Measurements from ENCODE around the gene IFNAR2.

Gene IFNAR2

GRCh38 chr21:33255404-33255803, 25.7 kb downstream of the IFNAR2 start:
- no peaks in the 10 kb centered on the region for H3K9me3 ChIP-seq (replicated peaks; ENCODE audit: insufficient read depth, low read length)
- no peak overlapping the region for H3K27ac ChIP-seq (ENCODE audit: low read length)
- H3K36me3 ChIP-seq (replicated peaks; ENCODE audit: insufficient read depth, low read length) = peaks cover 48% of the 10 kb centered on the region
- no peak for TF ChIP-seq CTCF (IDR thresholded peaks at IDR 0.05; ENCODE audit: low read length)
- TF ChIP-seq EZH2phosphoT487 (IDR thresholded peaks at IDR 0.05; ENCODE audit: low read length) = no peak
- TF ChIP-seq EZH2 (optimal IDR thresholded peaks at IDR 0.05; ENCODE audit: low read depth, low read length) = no peak
- H3K79me2 ChIP-seq (ENCODE audit: low read length) = peaks cover 47% of the 10 kb centered on the region
- peak; percentile 1 for DNase-seq
- H3K9me2 ChIP-seq (replicated peaks; ENCODE audit: insufficient read depth, low read length) = no peaks in the 10 kb centered on the region
- H2AFZ ChIP-seq (ENCODE audit: low read length) = no peak overlapping the region
- H3K4me2 ChIP-seq (ENCODE audit: low read depth, low read length) = no peak overlapping the region
- no peak overlapping the region for H3K9ac ChIP-seq (ENCODE audit: low read length)
- no peaks in the 10 kb centered on the region; the same call in 1 of the 2 replicates for H3K4me1 ChIP-seq (ENCODE audit: low read length)
- H3F3A ChIP-seq (ENCODE audit: insufficient read depth, low read length) = peaks cover 3% of the 10 kb centered on the region; the same call in 1 of the 2 replicates
- H3K4me3 ChIP-seq (ENCODE audit: low read length) = no peak overlapping the region
- H3K27me3 ChIP-seq (replicated peaks; ENCODE audit: insufficient read depth, low read length) = no peaks in the 10 kb centered on the region
- no peaks in the 10 kb centered on the region for H4K20me1 ChIP-seq (ENCODE audit: insufficient read depth, low read length)

- DNase-seq = no peak
- no peak overlapping the region for H3K4me3 ChIP-seq (ENCODE audit: low read length)
- H3K4me2 ChIP-seq (ENCODE audit: low read depth, low read length) = no peak overlapping the region
- no peak overlapping the region for H3K27ac ChIP-seq (ENCODE audit: low read length)
- no peak overlapping the region for H3K9ac ChIP-seq (ENCODE audit: low read length)
- H3K9me3 ChIP-seq (replicated peaks; ENCODE audit: insufficient read depth, low read length) = no peaks in the 10 kb centered on the region
- H3F3A ChIP-seq (ENCODE audit: insufficient read depth, low read length) = peaks cover 8% of the 10 kb centered on the region; the same call in 1 of the 2 replicates
- no peak overlapping the region for H2AFZ ChIP-seq (ENCODE audit: low read length)
- peaks cover 45% of the 10 kb centered on the region for H3K79me2 ChIP-seq (ENCODE audit: low read length)
- no peaks in the 10 kb centered on the region; the same call in 1 of the 2 replicates for H3K4me1 ChIP-seq (ENCODE audit: low read length)
- H3K36me3 ChIP-seq (replicated peaks; ENCODE audit: insufficient read depth, low read length) = peaks cover 44% of the 10 kb centered on the region
- no peak for TF ChIP-seq CTCF (IDR thresholded peaks at IDR 0.05; ENCODE audit: low read length)
- TF ChIP-seq EZH2phosphoT487 (IDR thresholded peaks at IDR 0.05; ENCODE audit: low read length) = no peak
- no peak for TF ChIP-seq EZH2 (optimal IDR thresholded peaks at IDR 0.05; ENCODE audit: low read depth, low read length)
- H4K20me1 ChIP-seq (ENCODE audit: insufficient read depth, low read length) = no peaks in the 10 kb centered on the region
- no peaks in the 10 kb centered on the region for H3K9me2 ChIP-seq (replicated peaks; ENCODE audit: insufficient read depth, low read length)
- H3K27me3 ChIP-seq (replicated peaks; ENCODE audit: insufficient read depth, low read length) = no peaks in the 10 kb centered on the region
These were observed 26.3 kb downstream of the IFNAR2 start for GRCh38 chr21:33256019-33256418.

GRCh38 chr21:33257094-33257803, 27.5 kb downstream of the IFNAR2 start:
- H3K4me2 ChIP-seq (ENCODE audit: low read depth, low read length) = no peak overlapping the region
- H3K9me3 ChIP-seq (replicated peaks; ENCODE audit: insufficient read depth, low read length) = no peaks in the 10 kb centered on the region
- peaks cover 3% of the 10 kb centered on the region; the same call in 1 of the 2 replicates for H3K4me1 ChIP-seq (ENCODE audit: low read length)
- no peak for DNase-seq
- no peaks in the 10 kb centered on the region for H4K20me1 ChIP-seq (ENCODE audit: insufficient read depth, low read length)
- H3K27me3 ChIP-seq (replicated peaks; ENCODE audit: insufficient read depth, low read length) = no peaks in the 10 kb centered on the region
- no peak overlapping the region for H3K4me3 ChIP-seq (ENCODE audit: low read length)
- no peak overlapping the region for H3K27ac ChIP-seq (ENCODE audit: low read length)
- H3K9ac ChIP-seq (ENCODE audit: low read length) = no peak overlapping the region
- no peak overlapping the region for H2AFZ ChIP-seq (ENCODE audit: low read length)
- peaks cover 35% of the 10 kb centered on the region for H3K36me3 ChIP-seq (replicated peaks; ENCODE audit: insufficient read depth, low read length)
- H3F3A ChIP-seq (ENCODE audit: insufficient read depth, low read length) = peaks cover 18% of the 10 kb centered on the region
- TF ChIP-seq EZH2phosphoT487 (IDR thresholded peaks at IDR 0.05; ENCODE audit: low read length) (no peak), CTCF (IDR thresholded peaks at IDR 0.05; ENCODE audit: low read length) (no peak), EZH2 (optimal IDR thresholded peaks at IDR 0.05; ENCODE audit: low read depth, low read length) (no peak)
- H3K79me2 ChIP-seq (ENCODE audit: low read length) = peaks cover 43% of the 10 kb centered on the region
- no peaks in the 10 kb centered on the region for H3K9me2 ChIP-seq (replicated peaks; ENCODE audit: insufficient read depth, low read length)

Data from MM.1S (cell line).